K562 (cell line): Measurements from ENCODE around the gene FTH1.

Experiments used
- ASH1L ChIP-seq: fragments of 450-650 bp; IDR thresholded peaks from 2 replicates; pipeline ENCODE4 v1.6.1; 2018; ENCODE audit warnings: borderline replicate concordance, mild to moderate bottlenecking, low read depth; ENCODE audit not compliant: partially characterized antibody
- CTCF ChIP-seq, 3 experiments: IDR thresholded peaks in 2 of 3; conservative IDR thresholded peaks in 1 of 3; 2 replicates each; pipeline ENCODE4 v1.5.1; 2011 to 2012; ENCODE audit warnings: low read length in 3 of 3, mild to moderate bottlenecking in 3 of 3, control low read depth in 2 of 3, improper control_type of control experiment in 1 of 3, inconsistent platforms in 1 of 3, low read depth in 1 of 3, mixed read lengths in 1 of 3, moderate library complexity in 1 of 3; ENCODE audit not compliant: insufficient read depth in 2 of 3
- HMGN3 ChIP-seq: IDR thresholded peaks from 2 replicates; pipeline ENCODE4 v1.6.1; 2011; ENCODE audit warnings: borderline replicate concordance, low read depth, mild to moderate bottlenecking, mixed read lengths, low read length; ENCODE audit not compliant: insufficient read length; ENCODE audit errors: extremely low read depth
- LCOR ChIP-seq: sonication (generic); formaldehyde crosslinking; IDR thresholded peaks from 2 replicates; pipeline ENCODE4 v1.8.0; 2022; ENCODE audit warnings: mild to moderate bottlenecking, missing genetic modification reagents
- PCBP2 ChIP-seq: fragments of 200-400 bp; formaldehyde crosslinking; IDR thresholded peaks from 2 replicates; pipeline ENCODE4 v1.6.1; 2018; ENCODE audit warnings: low read length, low read depth, mild to moderate bottlenecking, moderate library complexity; ENCODE audit not compliant: poor library complexity, severe bottlenecking
- POLR2AphosphoS5 ChIP-seq: IDR thresholded peaks from 2 replicates; pipeline ENCODE4 v1.6.1; 2011; ENCODE audit warnings: mild to moderate bottlenecking, low read depth, low read length, moderate library complexity; ENCODE audit not compliant: control insufficient read depth, insufficient read depth
- RAD21 ChIP-seq, 2 experiments: fragments of 250-450 bp in 1 of 2; fragments of 450-650 bp in 1 of 2; sonication (Bioruptor Pico) in 1 of 2; formaldehyde crosslinking in 1 of 2; IDR thresholded peaks in 1 of 2; conservative IDR thresholded peaks in 1 of 2; 2 replicates each; pipeline versions ENCODE4 v1.4.0 to v1.8.0; 2020 to 2022; ENCODE audit warnings: mild to moderate bottlenecking in 2 of 2, moderate library complexity in 1 of 2
- SIN3A ChIP-seq, 2 experiments: fragments of 150-350 bp in 1 of 2; IDR thresholded peaks; 2 replicates each; pipeline ENCODE4 v1.6.1; 2011 to 2016; ENCODE audit warnings: borderline replicate concordance in 2 of 2, low read depth in 2 of 2, low read length in 2 of 2, mild to moderate bottlenecking in 2 of 2, moderate library complexity in 2 of 2; ENCODE audit not compliant: control insufficient read depth in 1 of 2
- SP1 ChIP-seq: sonication (generic); formaldehyde crosslinking; IDR thresholded peaks from 2 replicates; pipeline ENCODE4 v1.8.1; 2022; ENCODE audit warnings: mild to moderate bottlenecking, missing genetic modification reagents
- ZFX ChIP-seq: sonication (generic); formaldehyde crosslinking; IDR thresholded peaks from 2 replicates; pipeline ENCODE4 v1.8.0; 2022; ENCODE audit warnings: mild to moderate bottlenecking, missing genetic modification reagents, moderate library complexity
- ZNF274 ChIP-seq: IDR thresholded peaks from 2 replicates; pipeline ENCODE4 v1.6.1; 2011; ENCODE audit warnings: low read depth, mild to moderate bottlenecking, low read length, moderate library complexity, borderline replicate concordance
- ZNF398 ChIP-seq: fragments of 250-450 bp; sonication (Bioruptor Pico); IDR thresholded peaks from 2 replicates; pipeline ENCODE4 v1.8.0; 2021; ENCODE audit warnings: moderate library complexity, mild to moderate bottlenecking, inconsistent platforms

GRCh38 chr11:61955422-61956135 is 11.9 kb downstream of the FTH1 start:
- TF ChIP-seq CTCF (IDR thresholded peaks at IDR 0.05 in 2 of 3, conservative IDR thresholded peaks at IDR 0.05 in 1 of 3; ENCODE audit: insufficient read depth in 2 of 3, low read depth in 1 of 3, low read length in 3 of 3): no peak
- no peak for TF ChIP-seq ZNF274
- TF ChIP-seq PCBP2: no peak
- no peak for TF ChIP-seq POLR2AphosphoS5
- no peak for TF ChIP-seq SIN3A (IDR thresholded peaks at IDR 0.05; ENCODE audit: borderline replicate concordance in 2 of 2, control insufficient read depth in 1 of 2, low read depth in 2 of 2, low read length in 2 of 2)
- TF ChIP-seq LCOR: no peak
- no peak for TF ChIP-seq SP1 (CRISPR knock-in tag)
- TF ChIP-seq RAD21 (CRISPR knock-in tag; conservative IDR thresholded peaks at IDR 0.05 in 1 of 2, IDR thresholded peaks at IDR 0.05 in 1 of 2): no peak
- no peak for TF ChIP-seq ZNF398 (CRISPR knock-in tag)
- TF ChIP-seq HMGN3: no peak
- no peak for TF ChIP-seq ZFX (CRISPR knock-in tag)
- no peak for TF ChIP-seq ASH1L
